ENCODE results near the gene GPA33. TPM values are rescaled to one million over a fixed set of nuclear protein-coding genes. Genes with fewer than 3 reads are reported as not detected.

Gene GPA33
- total RNA-seq, 3 donors from 2014 or later (not counting 1 experiment from before 2014, with no cell fraction given): 2.9 to 4.6 (median 4.5) TPM

DNA sequence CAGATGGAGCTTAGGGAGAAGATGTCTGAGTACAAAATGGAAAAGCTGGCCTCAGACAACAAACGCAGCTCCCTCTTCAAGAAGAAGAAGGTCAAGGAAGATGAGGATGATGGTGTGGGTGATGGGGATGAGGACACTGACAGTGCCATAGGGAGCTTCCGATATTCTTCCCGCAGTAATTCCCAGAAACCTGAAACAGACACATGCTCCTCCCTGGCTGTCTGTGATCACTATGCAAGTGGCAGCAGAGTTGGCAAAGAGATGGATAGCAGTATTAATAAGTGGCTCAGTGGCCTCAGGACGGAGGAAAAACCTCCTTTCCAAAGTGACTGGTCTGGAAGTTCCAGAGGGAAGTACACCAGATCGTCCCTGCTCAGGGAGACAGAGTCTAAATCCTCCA is 37.5 kb upstream of the GPA33 start:
- ATAC-seq (no peak), DNase-seq (no peak)
- H3K4me3 Mint-ChIP-seq: no peak overlapping the region
- H3K36me3 ChIP-seq (ENCODE audit: control insufficient read depth, insufficient read depth, low read length): no peaks in the 10 kb centered on the region
- TF ChIP-seq, protein P1, sequence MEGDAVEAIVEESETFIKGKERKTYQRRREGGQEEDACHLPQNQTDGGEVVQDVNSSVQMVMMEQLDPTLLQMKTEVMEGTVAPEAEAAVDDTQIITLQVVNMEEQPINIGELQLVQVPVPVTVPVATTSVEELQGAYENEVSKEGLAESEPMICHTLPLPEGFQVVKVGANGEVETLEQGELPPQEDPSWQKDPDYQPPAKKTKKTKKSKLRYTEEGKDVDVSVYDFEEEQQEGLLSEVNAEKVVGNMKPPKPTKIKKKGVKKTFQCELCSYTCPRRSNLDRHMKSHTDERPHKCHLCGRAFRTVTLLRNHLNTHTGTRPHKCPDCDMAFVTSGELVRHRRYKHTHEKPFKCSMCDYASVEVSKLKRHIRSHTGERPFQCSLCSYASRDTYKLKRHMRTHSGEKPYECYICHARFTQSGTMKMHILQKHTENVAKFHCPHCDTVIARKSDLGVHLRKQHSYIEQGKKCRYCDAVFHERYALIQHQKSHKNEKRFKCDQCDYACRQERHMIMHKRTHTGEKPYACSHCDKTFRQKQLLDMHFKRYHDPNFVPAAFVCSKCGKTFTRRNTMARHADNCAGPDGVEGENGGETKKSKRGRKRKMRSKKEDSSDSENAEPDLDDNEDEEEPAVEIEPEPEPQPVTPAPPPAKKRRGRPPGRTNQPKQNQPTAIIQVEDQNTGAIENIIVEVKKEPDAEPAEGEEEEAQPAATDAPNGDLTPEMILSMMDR (IDR thresholded peaks at IDR 0.05): no peak
- whole genome bisulfite sequencing (ENCODE audit: insufficient coverage): 84% methylated on average over 5 of the region's 5 CpGs
- intact Hi-C loops (cut with micrococcal nuclease): loop anchor here (5.0 kb wide), 1 partner anchor 215 kb away; no protein-coding TSS in a partner anchor
- no peak overlapping the region for H3K27ac Mint-ChIP-seq
- H3K36me3 Mint-ChIP-seq: no peaks in the 10 kb centered on the region
- H3K4me3 ChIP-seq (ENCODE audit: low read length): no peak overlapping the region
- H3K27me3 Mint-ChIP-seq (ENCODE audit: low read depth in 2 of 2): peaks cover 35 to 37% of the 10 kb centered on the region in 2 donors
- H3K9me3 Mint-ChIP-seq: no peaks in the 10 kb centered on the region
- H3K4me1 Mint-ChIP-seq: peaks cover 0 to 4% of the 10 kb centered on the region in 2 donors
- H3K4me1 ChIP-seq (ENCODE audit: control insufficient read depth, insufficient read depth, low read length): no peaks in the 10 kb centered on the region
- H3K27me3 ChIP-seq (ENCODE audit: control insufficient read depth, insufficient read depth, low read length): no peaks in the 10 kb centered on the region
- H3K9me3 ChIP-seq (ENCODE audit: control insufficient read depth, insufficient read depth, low read length): no peaks in the 10 kb centered on the region
- no peak overlapping the region for H3K27ac ChIP-seq (ENCODE audit: low read length)

DNA sequence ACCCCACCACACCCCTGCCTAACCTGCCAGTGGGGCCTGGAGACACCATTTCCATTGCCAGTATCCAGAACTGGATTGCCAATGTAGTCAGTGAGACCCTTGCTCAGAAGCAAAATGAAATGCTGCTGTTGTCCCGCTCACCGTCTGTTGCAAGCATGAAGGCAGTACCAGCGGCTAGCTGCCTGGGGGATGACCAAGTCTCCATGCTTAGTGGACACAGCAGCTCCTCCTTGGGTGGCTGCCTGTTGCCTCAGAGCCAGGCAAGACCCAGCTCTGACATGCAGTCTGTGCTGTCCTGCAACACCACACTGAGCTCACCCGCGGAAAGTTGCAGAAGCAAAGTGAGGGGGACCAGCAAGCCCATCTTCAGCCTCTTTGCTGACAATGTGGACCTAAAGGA is 37.1 kb upstream of the GPA33 start:
- H3K36me3 Mint-ChIP-seq: no peaks in the 10 kb centered on the region
- Histone ChIP-seq H3K27me3 (ENCODE audit: control insufficient read depth, insufficient read depth, low read length) (no peaks in the 10 kb centered on the region), H3K9me3 (ENCODE audit: control insufficient read depth, insufficient read depth, low read length) (no peaks in the 10 kb centered on the region), H3K36me3 (ENCODE audit: control insufficient read depth, insufficient read depth, low read length) (no peaks in the 10 kb centered on the region), H3K4me1 (ENCODE audit: control insufficient read depth, insufficient read depth, low read length) (no peaks in the 10 kb centered on the region), H3K27ac (ENCODE audit: low read length) (no peak overlapping the region), H3K4me3 (ENCODE audit: low read length) (no peak overlapping the region)
- WGBS (ENCODE audit: insufficient coverage): 95% methylated on average over 5 of the region's 5 CpGs
- peaks cover 35 to 37% of the 10 kb centered on the region in 2 donors for H3K27me3 Mint-ChIP-seq (ENCODE audit: low read depth in 2 of 2)
- no peak overlapping the region for H3K27ac Mint-ChIP-seq
- TF ChIP-seq, protein P1 (IDR thresholded peaks at IDR 0.05): no peak
- H3K9me3 Mint-ChIP-seq: no peaks in the 10 kb centered on the region
- ATAC-seq (no peak), DNase-seq (no peak)
- H3K4me1 Mint-ChIP-seq: peaks cover 0 to 4% of the 10 kb centered on the region in 2 donors
- H3K4me3 Mint-ChIP-seq: no peak overlapping the region
- intact Hi-C loops (cut with micrococcal nuclease): loop anchor here (5.0 kb wide), 1 partner anchor 215 kb away; no protein-coding TSS in a partner anchor

DNA sequence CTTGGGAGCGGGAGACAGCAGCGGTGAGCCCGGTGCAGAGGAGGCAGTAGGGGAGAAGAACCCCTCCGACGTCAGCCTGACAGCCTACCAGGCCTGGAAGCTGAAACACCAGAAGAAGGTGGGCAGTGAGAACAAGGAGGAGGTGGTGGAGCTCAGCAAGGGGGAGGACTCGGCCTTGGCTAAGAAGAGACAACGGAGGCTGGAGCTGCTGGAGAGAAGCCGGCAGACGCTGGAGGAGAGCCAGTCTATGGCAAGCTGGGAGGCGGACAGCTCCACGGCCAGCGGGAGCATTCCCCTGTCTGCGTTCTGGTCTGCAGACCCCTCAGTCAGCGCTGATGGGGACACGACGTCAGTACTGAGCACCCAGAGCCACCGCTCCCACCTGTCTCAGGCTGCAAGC is 36.6 kb upstream of the GPA33 start:
- no peak overlapping the region for H3K4me3 ChIP-seq (ENCODE audit: low read length)
- 93% methylated on average over 17 of the region's 17 CpGs for WGBS (ENCODE audit: insufficient coverage)

More for the DNA sequence above, 36.6 kb upstream of the GPA33 start:
- Histone ChIP-seq H3K4me1 (ENCODE audit: control insufficient read depth, insufficient read depth, low read length) (no peaks in the 10 kb centered on the region), H3K27ac (ENCODE audit: low read length) (no peak overlapping the region), H3K36me3 (ENCODE audit: control insufficient read depth, insufficient read depth, low read length) (no peaks in the 10 kb centered on the region), H3K27me3 (ENCODE audit: control insufficient read depth, insufficient read depth, low read length) (no peaks in the 10 kb centered on the region), H3K9me3 (ENCODE audit: control insufficient read depth, insufficient read depth, low read length) (no peaks in the 10 kb centered on the region)
- peaks cover 0 to 8% of the 10 kb centered on the region in 2 donors for H3K4me1 Mint-ChIP-seq
- no peak overlapping the region for H3K27ac Mint-ChIP-seq
- intact Hi-C loops (cut with micrococcal nuclease): loop anchor here (5.0 kb wide), 1 partner anchor 215 kb away; no protein-coding TSS in a partner anchor
- no peak overlapping the region for H3K4me3 Mint-ChIP-seq
- ATAC-seq (no peak), DNase-seq (no peak)
- no peaks in the 10 kb centered on the region for H3K9me3 Mint-ChIP-seq
- peaks cover 32 to 37% of the 10 kb centered on the region in 2 donors for H3K27me3 Mint-ChIP-seq (ENCODE audit: low read depth in 2 of 2)
- H3K36me3 Mint-ChIP-seq: no peaks in the 10 kb centered on the region
- TF ChIP-seq, protein P1 (IDR thresholded peaks at IDR 0.05): no peak
